Testis (tissue), 3 donors: Measurements from ENCODE around the gene TRMT112. TPM values are rescaled to one million over a fixed set of nuclear protein-coding genes. Genes with fewer than 3 reads are reported as not detected.
A peak's percentile ranks its signal among the peaks of the same experiment; 100 is the strongest.

Experiments
- DNase-seq: peaks from one replicate; pipeline ENCODE4 v3.0.0-alpha.2; 2019
- H3K27ac ChIP-seq, 2 donors: fragments of 200-600 bp; sonication (generic); one replicate each; pipeline ENCODE4 v1.5.1; 2019
- H3K27me3 ChIP-seq: fragments of 200-600 bp; sonication (generic); one replicate; pipeline ENCODE4 v1.5.1; 2019
- H3K36me3 ChIP-seq: fragments of 200-600 bp; sonication (generic); one replicate; pipeline ENCODE4 v1.5.1; 2017; ENCODE audit warnings: low read depth; ENCODE audit errors: missing control alignments
- H3K4me1 ChIP-seq: fragments of 200-600 bp; sonication (generic); one replicate; pipeline ENCODE4 v1.5.1; 2019
- H3K4me3 ChIP-seq, 2 donors: fragments of 200-600 bp; sonication (generic); one replicate each; pipeline ENCODE4 v1.5.1; 2017 to 2019
- H3K9me3 ChIP-seq: fragments of 200-600 bp; sonication (generic); one replicate; pipeline ENCODE4 v1.5.1; 2017
- CTCF ChIP-seq, 3 experiments: fragments of 450-650 bp in 2 of 3; fragments of 200-600 bp in 1 of 3; sonication (generic) in 1 of 3; IDR thresholded peaks; one replicate each; pipeline ENCODE4 v1.5.1; 2016 to 2019; ENCODE audit warnings: antibody characterized with exemption in 3 of 3, mild to moderate bottlenecking in 2 of 3, moderate library complexity in 1 of 3
- POLR2A ChIP-seq: fragments of 450-650 bp; IDR thresholded peaks from one replicate; pipeline ENCODE4 v1.6.1; 2017; ENCODE audit warnings: antibody characterized with exemption, mild to moderate bottlenecking, moderate library complexity
- WGBS, 2 donors: methylation state at CpG; one replicate each; pipeline ENCODE4 v1.1.5; 2018; 5-methylcytosine and 5-hydroxymethylcytosine counted together
- intact Hi-C: fragments of 100-400 bp; cut with DNase I; formaldehyde crosslinking; loops from one replicate; pipeline ENCODE4 v1.15.1; 2023; ENCODE audit warnings: low total_unique reads
- polyA plus RNA-seq: library from polyadenylated mRNA; stranded (reverse); fragments of 350-450 nt; fragmentation: Illumina TruSeq; extraction: RNeasy Lipid Tissue Mini Kit (QIAGEN cat#74804); gene quantifications from one replicate; pipeline ENCODE4 v1.2.3, GENCODE V29; 2014; ENCODE audit warnings: low read depth, low replicate concordance; ENCODE audit not compliant: insufficient read depth
- total RNA-seq, 2 donors: library from RNA; depleted of rRNA; stranded (reverse); fragments of >200 nt; gene quantifications; one replicate each; pipeline ENCODE4 v1.2.3, GENCODE V29; 2016

TRMT112 gene
- total and polyA plus RNA-seq, 3 donors from 2014 or later: 275 to 340 (median 303) TPM

GRCh38 chr11:64358536-64358906, 41.2 kb upstream of the TRMT112 start:
- intact Hi-C loops: no loop called here
- WGBS, 2 donors: 12% methylated on average over 7 of the region's 7 CpGs; no CpG with 5 or more reads in 1 of the 2 donors
- no peak for DNase-seq

GRCh38 chr11:64357904-64358535, 40.7 kb upstream of the TRMT112 start:
- peaks cover 38% of the 10 kb centered on the region for H3K4me1 ChIP-seq
- no peaks in the 10 kb centered on the region for H3K36me3 ChIP-seq
- no peak overlapping the region for H3K4me3 ChIP-seq
- H3K9me3 ChIP-seq: no peaks in the 10 kb centered on the region
- intact Hi-C loops: no loop called here
- WGBS, 2 donors: 62 to 100% methylated on average over 1 to 13 of the region's 13 CpGs
- no peaks in the 10 kb centered on the region for H3K27me3 ChIP-seq
- peak overlapping the region; percentile 72 to 85 for H3K27ac ChIP-seq
- no peak for DNase-seq
- no peak for TF ChIP-seq POLR2A
- TF ChIP-seq CTCF (IDR thresholded peaks at IDR 0.05): no peak

More at GRCh38 chr11:64358536-64358906, 41.2 kb upstream of the TRMT112 start:
- H3K27me3 ChIP-seq: no peaks in the 10 kb centered on the region
- peak overlapping the region; percentile 66 to 69 for H3K4me3 ChIP-seq
- peak overlapping the region; percentile 72 to 85 for H3K27ac ChIP-seq
- no peaks in the 10 kb centered on the region for H3K9me3 ChIP-seq
- H3K4me1 ChIP-seq: peaks cover 37% of the 10 kb centered on the region
- no peak for TF ChIP-seq CTCF (IDR thresholded peaks at IDR 0.05)
- TF ChIP-seq POLR2A: no peak
- no peaks in the 10 kb centered on the region for H3K36me3 ChIP-seq

- WGBS, 2 donors: 82 to 97% methylated on average over 4 to 6 of the region's 6 CpGs
- no peaks in the 10 kb centered on the region for H3K27me3 ChIP-seq
- H3K36me3 ChIP-seq: no peaks in the 10 kb centered on the region
- H3K9me3 ChIP-seq: no peaks in the 10 kb centered on the region
- TF ChIP-seq CTCF (IDR thresholded peaks at IDR 0.05) (no peak), POLR2A (no peak)
- H3K4me1 ChIP-seq: peaks cover 38% of the 10 kb centered on the region
- no peak overlapping the region for H3K27ac ChIP-seq
- intact Hi-C loops: no loop called here
- no peak overlapping the region for H3K4me3 ChIP-seq
- no peak for DNase-seq
Measured at GRCh38 chr11:64357446-64357845, 40.1 kb upstream of the TRMT112 start.

DNA sequence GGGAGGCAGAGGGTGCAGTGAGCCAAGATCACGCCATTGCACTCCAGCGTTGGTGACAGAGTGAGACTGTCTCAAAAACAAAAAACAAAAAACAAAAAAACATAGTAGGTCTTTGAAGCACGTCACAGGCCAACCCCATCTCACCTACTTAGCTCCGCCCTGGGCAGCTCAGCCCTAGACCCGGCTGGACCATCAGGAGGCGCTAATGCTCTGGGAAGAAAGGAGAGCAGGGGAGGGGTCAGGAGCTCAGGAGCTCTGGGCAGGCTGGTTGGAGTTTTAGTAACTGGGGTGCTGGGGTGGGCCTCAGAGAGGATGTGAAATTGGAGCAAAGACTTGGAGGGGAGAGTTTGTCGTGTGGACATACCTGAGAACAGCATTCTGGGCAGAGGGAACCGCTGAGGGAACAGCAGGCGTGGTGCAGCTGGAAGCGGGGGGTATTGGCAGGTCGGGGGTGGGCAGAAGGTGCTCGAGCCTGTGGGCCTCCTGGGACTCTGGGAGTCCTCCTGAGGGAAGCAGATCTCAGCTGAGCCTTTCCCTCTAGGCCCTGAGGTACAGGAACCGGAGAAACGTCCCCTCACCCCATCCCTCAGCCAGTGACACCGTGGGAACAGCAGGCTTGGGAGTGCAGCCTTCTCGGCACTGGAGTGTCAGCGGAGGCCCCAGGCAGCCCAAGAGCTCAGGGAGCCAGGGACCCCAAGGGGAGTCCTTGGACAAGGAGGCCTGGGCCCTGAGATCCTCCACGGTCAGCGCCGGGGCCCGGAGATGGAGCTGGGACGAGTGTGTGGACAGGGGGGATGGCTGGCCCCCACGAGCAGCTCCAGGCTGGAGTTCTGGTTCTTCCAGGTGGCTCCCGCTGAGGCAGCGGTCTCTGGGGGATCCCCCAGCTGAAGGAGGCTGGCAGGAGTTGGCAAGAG, 39.4 kb upstream of the TRMT112 start:
- no peak overlapping the region for H3K27ac ChIP-seq
- 81 to 84% methylated on average over 14 to 25 of the region's 25 CpGs for WGBS, 2 donors
- H3K4me1 ChIP-seq: peaks cover 38% of the 10 kb centered on the region

More for the DNA sequence above, 39.4 kb upstream of the TRMT112 start:
- TF ChIP-seq POLR2A: no peak
- TF ChIP-seq CTCF (IDR thresholded peaks at IDR 0.05): peak in 1 of 3 experiments; percentile 14
- intact Hi-C loops: no loop called here
- Histone ChIP-seq H3K4me3 (no peak overlapping the region), H3K36me3 (no peaks in the 10 kb centered on the region), H3K27me3 (no peaks in the 10 kb centered on the region), H3K9me3 (no peaks in the 10 kb centered on the region)
- DNase-seq: peak; percentile 46
